IMR-90 (cell line): Measurements from ENCODE around the gene ICAM4. TPM values are rescaled to one million over a fixed set of nuclear protein-coding genes. Genes with fewer than 3 reads are reported as not detected.

ENCODE experiments used
- ATAC-seq: fragments of 200-7000 bp; cut with Tn5 transposase; 2 replicates; pipeline ENCODE4 v1.9.1; 2020; ENCODE audit warnings: low read depth, mild to moderate bottlenecking, moderate library complexity
- BruUV-seq: library from RNA; stranded (reverse); fragments of 400-500 nt; replicated peaks from 2 replicates; lab custom pipeline; 2021; lab: Mats Ljungman, UMichigan
- CTCF ChIA-PET: fragments of 300-600 bp; formaldehyde crosslinking; extraction: SDS; loops from one replicate; lab custom pipeline; 2021; ENCODE audit warnings: antibody characterized with exemption; lab: Yijun Ruan, JAX
- POLR2A ChIA-PET: fragments of 300-600 bp; sonication (Branson Sonifier 250); formaldehyde crosslinking; loops from one replicate; lab custom pipeline; 2022; ENCODE audit warnings: antibody characterized with exemption; ENCODE audit not compliant: unreplicated experiment; lab: Charles Lee
- DNase-seq: peaks from one replicate; pipeline ENCODE4 v3.0.0; 2013
- H2AFZ ChIP-seq: replicated peaks from 2 replicates; pipeline ENCODE3; 2013; ENCODE audit warnings: low read length, mild to moderate bottlenecking; ENCODE audit not compliant: poor library complexity
- H2AK5ac ChIP-seq: 2 replicates; pipeline ENCODE4 v1.6.1; 2013; ENCODE audit warnings: low read depth, low read length, inconsistent platforms
- H2AK9ac ChIP-seq: replicated peaks from 2 replicates; pipeline ENCODE3; 2013; ENCODE audit warnings: mild to moderate bottlenecking, low read depth, low read length, moderate library complexity; ENCODE audit not compliant: poor library complexity
- H2BK120ac ChIP-seq: 2 replicates; pipeline ENCODE4 v1.6.1; 2013; ENCODE audit warnings: low read depth, low read length, inconsistent platforms
- H2BK15ac ChIP-seq: 3 replicates; pipeline ENCODE4 v1.6.1; 2013; ENCODE audit warnings: low read depth, low read length, inconsistent platforms
- H2BK20ac ChIP-seq: 2 replicates; pipeline ENCODE4 v1.6.1; 2013; ENCODE audit warnings: low read depth, mild to moderate bottlenecking, inconsistent platforms, low read length, moderate library complexity
- H2BK5ac ChIP-seq: 2 replicates; pipeline ENCODE4 v1.6.1; 2013; ENCODE audit warnings: mild to moderate bottlenecking, low read depth, low read length, inconsistent platforms; ENCODE audit not compliant: poor library complexity, severe bottlenecking
- H3K14ac ChIP-seq: replicated peaks from 2 replicates; pipeline ENCODE4 v1.6.1; 2013; ENCODE audit warnings: low read depth, low read length, inconsistent platforms
- H3K18ac ChIP-seq: 2 replicates; pipeline ENCODE4 v1.6.1; 2013; ENCODE audit warnings: low read depth, low read length, control low read depth
- H3K23ac ChIP-seq: 2 replicates; pipeline ENCODE4 v1.6.1; 2013; ENCODE audit warnings: low read depth, low read length, inconsistent platforms
- H3K27ac ChIP-seq: 2 replicates; pipeline ENCODE4 v1.5.1; 2013; ENCODE audit warnings: mild to moderate bottlenecking, control low read depth, low read length; ENCODE audit not compliant: insufficient read depth
- H3K27me3 ChIP-seq: 2 replicates; pipeline ENCODE4 v1.6.1; 2013; ENCODE audit warnings: low read length; ENCODE audit not compliant: control insufficient read depth, insufficient read depth
- H3K36me3 ChIP-seq: 2 replicates; pipeline ENCODE4 v1.6.1; 2013; ENCODE audit warnings: low read length, mixed read lengths; ENCODE audit not compliant: control insufficient read depth, insufficient read depth
- H3K4ac ChIP-seq: 2 replicates; pipeline ENCODE4 v1.6.1; 2013; ENCODE audit warnings: low read depth, low read length, inconsistent platforms
- H3K4me1 ChIP-seq: 2 replicates; pipeline ENCODE4 v1.6.1; 2013; ENCODE audit warnings: low read length, mixed read lengths; ENCODE audit not compliant: control insufficient read depth, insufficient read depth
- H3K4me2 ChIP-seq: 2 replicates; pipeline ENCODE4 v1.6.1; 2013; ENCODE audit warnings: low read depth, mild to moderate bottlenecking, control low read depth, low read length, moderate library complexity
- H3K4me3 ChIP-seq: 2 replicates; pipeline ENCODE4 v1.5.1; 2013; ENCODE audit warnings: low read depth, mild to moderate bottlenecking, control low read depth, low read length, moderate library complexity; ENCODE audit not compliant: insufficient read depth
- H3K56ac ChIP-seq: 2 replicates; pipeline ENCODE4 v1.6.1; 2013; ENCODE audit warnings: low read length, inconsistent platforms; ENCODE audit not compliant: insufficient read depth; ENCODE audit errors: extremely low read depth
- H3K79me1 ChIP-seq, 2 experiments: 2 replicates each; pipeline ENCODE4 v1.6.1; 2013; ENCODE audit warnings: low read length in 2 of 2, inconsistent platforms in 1 of 2, low read depth in 1 of 2
- H3K9ac ChIP-seq: 2 replicates; pipeline ENCODE4 v1.6.1; 2013; ENCODE audit warnings: low read depth, low read length, control low read depth
- H3K9me1 ChIP-seq: 2 replicates; pipeline ENCODE4 v1.6.1; 2013; ENCODE audit warnings: low read length, inconsistent platforms; ENCODE audit not compliant: insufficient read depth
- H3K9me3 ChIP-seq: 2 replicates; pipeline ENCODE4 v1.6.1; 2013; ENCODE audit warnings: low read length; ENCODE audit not compliant: control insufficient read depth, insufficient read depth
- H4K20me1 ChIP-seq: 2 replicates; pipeline ENCODE4 v1.6.1; 2013; ENCODE audit warnings: low read length, inconsistent platforms; ENCODE audit not compliant: insufficient read depth
- H4K5ac ChIP-seq: 2 replicates; pipeline ENCODE4 v1.6.1; 2013; ENCODE audit warnings: mild to moderate bottlenecking, low read depth, low read length, control low read depth
- H4K8ac ChIP-seq, 2 experiments: 2 replicates each; pipeline ENCODE4 v1.6.1; 2013; ENCODE audit warnings: low read depth in 2 of 2, low read length in 2 of 2, control low read depth in 1 of 2, inconsistent platforms in 1 of 2
- H4K91ac ChIP-seq: 2 replicates; pipeline ENCODE4 v1.6.1; 2013; ENCODE audit warnings: low read depth, low read length, inconsistent platforms; ENCODE audit not compliant: insufficient read depth
- BHLHE40 ChIP-seq: fragments of 150-350 bp; IDR thresholded peaks from 2 replicates; pipeline ENCODE4 v1.6.1; 2016; ENCODE audit warnings: mild to moderate bottlenecking, low read depth, low read length
- MAFK ChIP-seq: IDR thresholded peaks from 2 replicates; pipeline ENCODE4 v1.6.1; 2012; ENCODE audit warnings: low read depth, low read length, improper control_type of control experiment
- MAZ ChIP-seq: IDR thresholded peaks from 2 replicates; pipeline ENCODE4 v1.6.1; 2012; ENCODE audit warnings: low read depth, mild to moderate bottlenecking, low read length, improper control_type of control experiment, moderate library complexity, borderline replicate concordance
- MXI1 ChIP-seq: IDR thresholded peaks from 2 replicates; pipeline ENCODE4 v1.6.1; 2012; ENCODE audit warnings: low read depth, mild to moderate bottlenecking, low read length, moderate library complexity, borderline replicate concordance
- WGBS, 2 experiments: methylation state at CpG; one replicate each; pipeline versions ENCODE4 v1.1.5 to v1.1.7; 2013; ENCODE audit warnings: missing lambda C conversion rate in 2 of 2; ENCODE audit not compliant: insufficient read length in 1 of 2; ENCODE audit errors: extremely low coverage in 2 of 2; 5-methylcytosine and 5-hydroxymethylcytosine counted together
- dilution Hi-C: fragments of 300-500 bp; cut with HindIII; formaldehyde crosslinking; loops from one replicate; pipeline ENCODE4 v1.14.3; 2018; ENCODE audit warnings: low sequenced_read_pairs; ENCODE audit not compliant: unreplicated experiment
- in situ Hi-C: fragments of 300-500 bp; cut with MboI; formaldehyde crosslinking; loops from 3 replicates; pipeline ENCODE4 v1.14.3; 2019; ENCODE audit warnings: low sequenced_read_pairs, inconsistent platforms, mixed read lengths
- intact Hi-C: fragments of 100-400 bp; cut with micrococcal nuclease; formaldehyde crosslinking; loops from 2 replicates; pipeline ENCODE4 v1.10.0; 2022
- polyA plus RNA-seq, 3 experiments: library from polyadenylated mRNA; depleted of rRNA; stranded (reverse); fragments of >200 nt; gene quantifications; 2 replicates each; pipeline ENCODE4 v1.2.3, GENCODE V29; 2012; ENCODE audit warnings: low replicate concordance in 1 of 3
- total RNA-seq: library from RNA; depleted of rRNA; stranded (reverse); fragments of >200 nt; gene quantifications from 2 replicates; pipeline ENCODE4 v1.2.3, GENCODE V29; 2012

The ICAM4 gene
- total and polyA plus RNA-seq, 2 of the 4 experiments (the other 2 are of a cell fraction), result 2.3 to 4.0 TPM

DNA sequence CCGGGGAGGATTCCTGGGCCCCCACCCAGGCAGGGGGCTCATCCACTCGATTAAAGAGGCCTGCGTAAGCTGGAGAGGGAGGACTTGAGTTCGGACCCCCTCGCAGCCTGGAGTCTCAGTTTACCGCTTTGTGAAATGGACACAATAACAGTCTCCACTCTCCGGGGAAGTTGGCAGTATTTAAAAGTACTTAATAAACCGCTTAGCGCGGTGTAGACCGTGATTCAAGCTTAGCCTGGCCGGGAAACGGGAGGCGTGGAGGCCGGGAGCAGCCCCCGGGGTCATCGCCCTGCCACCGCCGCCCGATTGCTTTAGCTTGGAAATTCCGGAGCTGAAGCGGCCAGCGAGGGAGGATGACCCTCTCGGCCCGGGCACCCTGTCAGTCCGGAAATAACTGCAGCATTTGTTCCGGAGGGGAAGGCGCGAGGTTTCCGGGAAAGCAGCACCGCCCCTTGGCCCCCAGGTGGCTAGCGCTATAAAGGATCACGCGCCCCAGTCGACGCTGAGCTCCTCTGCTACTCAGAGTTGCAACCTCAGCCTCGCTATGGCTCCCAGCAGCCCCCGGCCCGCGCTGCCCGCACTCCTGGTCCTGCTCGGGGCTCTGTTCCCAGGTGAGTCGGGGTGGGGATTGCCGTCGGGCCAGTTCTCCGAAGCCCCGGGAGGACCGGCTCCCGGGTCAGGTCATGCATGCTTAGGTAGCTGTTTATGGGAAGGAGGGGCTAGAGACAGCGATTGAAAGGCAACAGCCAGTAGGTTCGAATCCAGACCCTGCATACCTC lies 15.9 kb upstream of the ICAM4 start, which contains the start of gene ICAM1:
Gene ICAM1 (plus strand): TSS at position 505 of the 779 bp plus-strand sequence. CDS start 40 bp downstream, at position 545.
- H3K9me3 ChIP-seq, result no peaks in the 10 kb centered on the region
- DNase-seq (peak; percentile 66), ATAC-seq (no peak; the same call in 1 of the 2 replicates)
- H2BK15ac ChIP-seq, result no peak within 1 kb of the TSS; the same call in 2 of the 3 replicates
- H3K14ac ChIP-seq, result 0 out of 2 replicates have a peak within 1 kb of the TSS, but pooled peaks have one; percentile 44
- peak within 1 kb of the TSS; percentile 80 for H2AK9ac ChIP-seq
- peak within 1 kb of the TSS; percentile 32 for H3K4me3 ChIP-seq
- H3K36me3 ChIP-seq, result no peaks in the 10 kb centered on the region
- H2AFZ ChIP-seq, result peak within 1 kb of the TSS; percentile 94
- ChIA-PET CTCF (interaction anchor here (0.6 to 2.6 kb wide), 3 partner anchors 20 to 157 kb away, joined by 4 to 12 read pairs (median 8); no protein-coding TSS in a partner anchor), POLR2A (interaction anchor here (1.6 kb wide), 1 partner anchor 21 kb away, joined by 8 read pairs; no protein-coding TSS in a partner anchor)
- H4K20me1 ChIP-seq, result no peaks in the 10 kb centered on the region
- 17% methylated on average over 36 of the region's 51 CpGs; no CpG with 5 or more reads in 1 of the 2 experiments for WGBS, 2 experiments
- H2AK5ac ChIP-seq, result peak within 1 kb of the TSS; percentile 37
- peak within 1 kb of the TSS; percentile 64 to 81 for H4K8ac ChIP-seq
- peak within 1 kb of the TSS; percentile 10; the same call in 1 of the 2 replicates for H3K56ac ChIP-seq
- peak within 1 kb of the TSS; percentile 60 for H3K4ac ChIP-seq
- peak within 1 kb of the TSS; percentile 31; the same call in 1 of the 2 replicates for H3K9ac ChIP-seq
- H2BK120ac ChIP-seq, result peak within 1 kb of the TSS; percentile 65; the same call in 1 of the 2 replicates
- no peak within 1 kb of the TSS for H2BK20ac ChIP-seq
- dilution Hi-C loops (no loop called here), in situ Hi-C loops (no loop called here), intact Hi-C loops (no loop called here)
- no peak within 1 kb of the TSS for H2BK5ac ChIP-seq
- H3K23ac ChIP-seq, result no peak within 1 kb of the TSS
- no TSS peak for BruUV-seq
- 0 out of 4 replicates have a peak, but pooled peaks cover 0 to 6% of the 10 kb centered on the region in 2 experiments for H3K79me1 ChIP-seq
- peaks cover 3% of the 10 kb centered on the region; the same call in 1 of the 2 replicates for H3K4me1 ChIP-seq
- H3K27me3 ChIP-seq, result no peaks in the 10 kb centered on the region; the same call in 1 of the 2 replicates
- peak within 1 kb of the TSS; percentile 57 for H4K5ac ChIP-seq
- H3K18ac ChIP-seq, result no peak within 1 kb of the TSS; the same call in 1 of the 2 replicates
- H3K9me1 ChIP-seq, result no peaks in the 10 kb centered on the region
- H4K91ac ChIP-seq, result peak within 1 kb of the TSS; percentile 41
- H3K27ac ChIP-seq, result no peak within 1 kb of the TSS; the same call in 1 of the 2 replicates
- H3K4me2 ChIP-seq, result peak within 1 kb of the TSS; percentile 30
- TF ChIP-seq BHLHE40 (no peak), MXI1 (peak; percentile 25; the same call in 1 of the 2 replicates), MAFK (no peak), MAZ (peak; percentile 41; the same call in 1 of the 2 replicates)
